Measurements from ENCODE around the gene COL6A2.

DNA sequence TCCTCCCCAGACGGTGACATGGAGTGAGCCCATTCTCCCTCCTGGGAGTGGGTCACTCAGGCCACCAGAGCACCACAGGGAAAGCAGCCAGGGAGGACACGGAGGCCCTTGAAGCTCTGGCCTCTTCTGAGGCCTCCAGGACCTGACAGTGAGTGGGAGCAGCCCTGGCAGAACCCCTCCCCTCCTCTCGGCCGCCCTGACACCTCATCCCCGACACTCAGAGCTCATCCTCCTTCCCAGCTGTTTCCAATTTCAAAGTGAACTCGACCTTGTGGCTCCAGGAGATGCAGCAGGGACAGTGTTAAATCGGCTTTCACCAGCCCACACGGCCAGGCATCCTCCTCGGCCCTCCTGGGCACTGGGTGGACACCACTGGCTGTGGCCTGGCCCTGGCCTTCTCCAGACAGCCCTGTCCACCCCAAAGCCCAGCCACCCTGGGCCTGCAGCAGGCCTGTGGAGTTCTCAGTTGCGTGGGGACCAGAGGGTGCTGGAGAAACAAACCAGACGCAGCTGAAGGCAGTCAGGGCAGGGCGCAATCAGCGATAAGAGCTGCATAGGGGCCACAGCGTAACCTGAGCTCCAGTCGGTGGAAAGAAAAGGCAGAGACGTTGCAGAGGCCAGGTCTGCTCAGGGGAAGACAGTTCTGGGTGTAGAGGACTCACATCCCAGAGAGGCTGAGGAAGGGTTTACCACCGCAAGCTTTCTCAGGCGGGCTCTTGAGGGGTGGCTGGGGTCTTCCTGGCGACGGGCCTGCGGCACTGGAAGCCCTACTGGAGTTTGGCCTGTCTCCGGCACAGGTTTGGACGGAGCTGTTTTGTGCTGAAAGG, 30.4 kb downstream of the COL6A2 start:
- TF ChIP-seq CTCF (IDR thresholded peaks at IDR 0.05; ENCODE audit: insufficient read depth, low read depth, low read length) = no peak
- TF ChIP-seq EZH2 (IDR thresholded peaks at IDR 0.05; ENCODE audit: insufficient read depth, low read length) = no peak

Data from astrocyte (in vitro differentiated cells and primary cell).